IPS-NIHi7 (cell line): ENCODE measurements around the gene BCKDHB.
"Not testable (repeated sequence)": the region's sequence is repeated elsewhere in the genome, so short reads cannot be mapped to it uniquely, and the experiment has no call there.

Experiments
- DNase-seq: peaks from one replicate; pipeline ENCODE4 v3.0.0; 2012; ENCODE audit warnings: mixed read lengths; ENCODE audit errors: extremely low spot score

Gene BCKDHB

GRCh38 chr6:80259118-80259517 lies 152.6 kb downstream of the BCKDHB start:
- DNase-seq, result no peak

GRCh38 chr6:80263585-80263984 lies 157.1 kb downstream of the BCKDHB start:
- DNase-seq, result no peak

GRCh38 chr6:80268865-80269730 lies 162.6 kb downstream of the BCKDHB start:
- DNase-seq, result no peak

- DNase-seq, result no peak
Measured at GRCh38 chr6:80271074-80271473, 164.6 kb downstream of the BCKDHB start.

- DNase-seq, result no peak
Measured at GRCh38 chr6:80272988-80273387, 166.5 kb downstream of the BCKDHB start.

- DNase-seq, result no peak
Measured at GRCh38 chr6:80276861-80277260, 170.4 kb downstream of the BCKDHB start.

- DNase-seq, result no peak
Measured at GRCh38 chr6:80277501-80277900, 171.0 kb downstream of the BCKDHB start.

GRCh38 chr6:80280262-80281010 lies 174.0 kb downstream of the BCKDHB start:
- DNase-seq, result no peak

GRCh38 chr6:80282913-80283554 lies 176.6 kb downstream of the BCKDHB start:
- DNase-seq, result no peak

GRCh38 chr6:80287112-80287511 lies 180.6 kb downstream of the BCKDHB start:
- no peak for DNase-seq

GRCh38 chr6:80287607-80288006 lies 181.1 kb downstream of the BCKDHB start:
- no peak for DNase-seq

- no peak for DNase-seq
Measured at GRCh38 chr6:80289727-80290126, 183.3 kb downstream of the BCKDHB start.

GRCh38 chr6:80294531-80294930 lies 188.1 kb downstream of the BCKDHB start:
- DNase-seq, result not testable (repeated sequence)

GRCh38 chr6:80302716-80303115 lies 196.2 kb downstream of the BCKDHB start:
- no peak for DNase-seq

- no peak for DNase-seq
Measured at GRCh38 chr6:80304014-80304413, 197.5 kb downstream of the BCKDHB start.

- no peak for DNase-seq
Measured at GRCh38 chr6:80314531-80314930, 208.1 kb downstream of the BCKDHB start.

GRCh38 chr6:80316686-80317231 lies 210.3 kb downstream of the BCKDHB start:
- no peak for DNase-seq

GRCh38 chr6:80319196-80319595 lies 212.7 kb downstream of the BCKDHB start:
- no peak for DNase-seq

GRCh38 chr6:80321011-80321410 lies 214.5 kb downstream of the BCKDHB start:
- no peak for DNase-seq

GRCh38 chr6:80325742-80326141 lies 219.3 kb downstream of the BCKDHB start:
- DNase-seq, result no peak

GRCh38 chr6:80328652-80329051 lies 222.2 kb downstream of the BCKDHB start:
- no peak for DNase-seq

- no peak for DNase-seq
Measured at GRCh38 chr6:80329496-80329895, 223.0 kb downstream of the BCKDHB start.
